ENCODE data around the gene C10orf105.

DNA sequence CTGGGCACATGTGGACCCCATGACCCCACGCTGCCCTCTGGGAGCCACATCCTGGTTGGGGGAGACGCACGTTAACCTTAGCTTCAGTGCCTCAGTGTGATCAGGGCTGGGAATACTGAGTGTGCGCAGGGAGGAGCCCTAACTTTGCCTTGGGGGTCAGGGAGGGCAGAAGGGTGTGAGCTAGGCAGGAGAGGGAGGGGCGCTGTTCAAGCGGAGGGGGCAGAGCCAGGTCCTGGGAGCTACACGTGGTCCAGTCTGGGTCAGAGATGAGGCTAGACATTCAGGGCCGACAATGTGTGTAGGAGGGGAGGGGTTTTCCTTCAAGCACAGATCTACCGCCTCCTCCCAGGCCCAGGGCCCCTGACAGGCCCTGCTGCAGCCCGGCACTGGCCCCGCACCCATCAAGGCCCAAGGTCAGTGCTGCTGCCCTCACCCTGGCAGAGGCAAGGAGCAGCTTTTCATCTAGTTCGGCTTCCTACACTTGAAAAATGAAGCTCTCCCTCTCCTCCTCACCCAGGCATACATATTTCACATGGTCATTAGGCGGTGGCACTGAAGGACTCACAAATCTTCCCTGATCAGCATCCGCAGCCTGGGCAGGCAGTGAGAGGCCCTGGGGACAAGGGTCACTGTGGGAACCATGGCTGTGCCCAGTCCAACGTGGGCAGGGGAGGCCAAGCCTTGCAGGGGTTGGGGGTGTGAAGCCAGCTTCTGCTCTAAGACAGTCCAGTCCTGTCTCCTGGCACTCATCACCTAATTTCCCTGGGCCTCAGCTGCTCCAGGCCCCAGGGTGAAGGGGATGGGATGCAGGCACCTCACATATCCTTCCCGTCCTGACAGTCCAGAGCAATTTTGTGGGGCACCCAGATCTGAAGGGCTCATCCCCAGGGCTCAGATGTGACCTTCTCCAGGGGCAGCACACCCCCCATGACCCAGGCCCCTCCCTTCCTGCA, 47.3 kb downstream of the C10orf105 start:
- TF ChIP-seq GATA2 (IDR thresholded peaks at IDR 0.05; ENCODE audit: low read depth, low read length) (no peak), GATA3 (IDR thresholded peaks at IDR 0.05; ENCODE audit: low read depth, low read length) (no peak)
